Lower lobe of right lung (tissue), 2 donors: ENCODE data around the gene GNB4. TPM values are rescaled to one million over a fixed set of nuclear protein-coding genes. Genes with fewer than 3 reads are reported as not detected.

Experiments
- ATAC-seq, 2 donors: fragments of 200-7000 bp; cut with Tn5 transposase; one replicate each; pipeline ENCODE4 v1.9.1; 2020 to 2022; ENCODE audit warnings: mild to moderate bottlenecking in 2 of 2, moderate library complexity in 2 of 2
- DNase-seq: peaks from one replicate; pipeline ENCODE4 v3.0.0-alpha.2; 2020
- H3K27ac ChIP-seq: fragments of 200-600 bp; one replicate; pipeline ENCODE4 v1.8.0; 2022
- H3K27me3 ChIP-seq: fragments of 200-600 bp; one replicate; pipeline ENCODE4 v1.8.0; 2022; ENCODE audit warnings: low read depth
- H3K36me3 ChIP-seq: fragments of 200-600 bp; one replicate; pipeline ENCODE4 v1.8.0; 2022; ENCODE audit warnings: mild to moderate bottlenecking
- H3K4me1 ChIP-seq: fragments of 200-600 bp; one replicate; pipeline ENCODE4 v1.8.0; 2022
- H3K4me3 ChIP-seq: fragments of 200-600 bp; one replicate; pipeline ENCODE4 v1.8.0; 2022; ENCODE audit warnings: mild to moderate bottlenecking
- H3K9me3 ChIP-seq: fragments of 200-600 bp; one replicate; pipeline ENCODE4 v1.8.0; 2022
- CTCF ChIP-seq: fragments of 200-600 bp; IDR thresholded peaks from one replicate; pipeline ENCODE4 v1.8.0; 2022; ENCODE audit warnings: antibody characterized with exemption, mild to moderate bottlenecking
- intact Hi-C: fragments of 100-400 bp; cut with DNase I; formaldehyde crosslinking; loops from one replicate; pipeline ENCODE4 v1.11.0; 2022
- total RNA-seq: library from RNA; stranded (reverse); fragmentation: NEBNext Ultra II Directional; extraction: Animal tissue kit (Norgen Biotek cat#: 25700); gene quantifications from one replicate; pipeline ENCODE4 v1.2.1, GENCODE V29; 2021
- donor health status: DM: no; HTN: yes; CAD: no; lungs with severe emphysema.

GNB4 gene
- total RNA-seq, 1 donor from 2014 or later = 60.5 TPM

DNA sequence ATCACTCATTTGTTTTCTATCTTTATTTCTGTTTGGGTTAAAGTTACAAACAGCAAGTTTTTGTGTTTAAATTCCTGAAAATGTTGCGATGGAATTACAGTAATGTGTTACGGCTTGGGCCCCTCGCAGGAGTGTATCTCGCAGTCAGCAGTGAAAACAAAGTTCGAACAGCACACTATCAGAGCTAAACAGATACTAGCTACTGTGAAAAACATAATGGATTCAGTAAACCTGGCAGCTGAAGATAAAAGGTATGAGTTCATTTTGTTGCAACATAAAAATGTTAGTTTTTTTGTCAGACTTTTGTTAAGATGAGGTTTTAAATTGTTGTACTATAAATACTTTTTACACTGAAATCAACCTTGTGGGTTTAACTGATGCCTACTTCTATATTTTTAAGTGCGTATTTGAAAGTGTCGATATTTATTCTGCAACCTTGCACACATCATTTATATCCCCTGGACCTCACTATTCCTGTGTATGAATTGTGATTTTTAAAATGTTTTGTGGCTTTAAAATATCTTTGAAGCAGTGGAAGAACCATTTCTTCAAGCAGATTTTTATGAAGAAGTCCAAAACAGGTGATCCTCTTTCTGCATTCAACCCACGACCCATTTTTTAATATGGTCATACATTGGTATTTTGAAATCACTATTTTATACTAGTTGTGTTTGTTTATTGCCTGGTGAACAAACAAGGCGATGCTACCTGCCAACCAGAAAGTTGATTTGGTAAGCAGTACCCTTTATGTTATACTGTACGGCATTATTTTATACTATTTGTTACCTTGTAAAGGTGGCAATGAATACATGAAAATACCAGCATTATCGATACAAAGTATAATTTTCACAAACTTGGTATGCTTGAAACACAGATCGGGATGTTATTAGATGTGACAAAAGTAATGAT is 75.9 kb downstream of the GNB4 start:
- Histone ChIP-seq H3K4me3 (no peak overlapping the region), H3K4me1 (no peaks in the 10 kb centered on the region), H3K27ac (no peak overlapping the region), H3K9me3 (no peaks in the 10 kb centered on the region), H3K27me3 (no peaks in the 10 kb centered on the region), H3K36me3 (peaks cover 77% of the 10 kb centered on the region)
- intact Hi-C loops = no loop called here
- ATAC-seq (no peak), DNase-seq (no peak)
- TF ChIP-seq CTCF = no peak

GRCh38 chr3:179373938-179374337 is 77.3 kb downstream of the GNB4 start:
- H3K36me3 ChIP-seq = peaks cover 77% of the 10 kb centered on the region
- no peak overlapping the region for H3K27ac ChIP-seq
- ATAC-seq (no peak), DNase-seq (no peak)
- H3K9me3 ChIP-seq = no peaks in the 10 kb centered on the region
- no peak overlapping the region for H3K4me3 ChIP-seq
- no peaks in the 10 kb centered on the region for H3K27me3 ChIP-seq
- H3K4me1 ChIP-seq = no peaks in the 10 kb centered on the region
- TF ChIP-seq CTCF = no peak
- intact Hi-C loops = no loop called here

GRCh38 chr3:179369621-179370020 is 81.6 kb downstream of the GNB4 start:
- H3K4me3 ChIP-seq = no peak overlapping the region
- no peaks in the 10 kb centered on the region for H3K4me1 ChIP-seq
- H3K9me3 ChIP-seq = no peaks in the 10 kb centered on the region
- no peaks in the 10 kb centered on the region for H3K27me3 ChIP-seq
- peaks cover 78% of the 10 kb centered on the region for H3K36me3 ChIP-seq
- no peak for ATAC-seq
- no peak for DNase-seq
- intact Hi-C loops = no loop called here
- H3K27ac ChIP-seq = no peak overlapping the region
- TF ChIP-seq CTCF = no peak

- no peak for ATAC-seq
- Histone ChIP-seq H3K4me1 (no peaks in the 10 kb centered on the region), H3K27ac (no peak overlapping the region), H3K36me3 (peaks cover 100% of the 10 kb centered on the region), H3K4me3 (no peak overlapping the region), H3K27me3 (no peaks in the 10 kb centered on the region), H3K9me3 (no peaks in the 10 kb centered on the region)
- intact Hi-C loops = no loop called here
- no peak for TF ChIP-seq CTCF
- no peak for DNase-seq
Observed at GRCh38 chr3:179363332-179363731, 87.9 kb downstream of the GNB4 start.

DNA sequence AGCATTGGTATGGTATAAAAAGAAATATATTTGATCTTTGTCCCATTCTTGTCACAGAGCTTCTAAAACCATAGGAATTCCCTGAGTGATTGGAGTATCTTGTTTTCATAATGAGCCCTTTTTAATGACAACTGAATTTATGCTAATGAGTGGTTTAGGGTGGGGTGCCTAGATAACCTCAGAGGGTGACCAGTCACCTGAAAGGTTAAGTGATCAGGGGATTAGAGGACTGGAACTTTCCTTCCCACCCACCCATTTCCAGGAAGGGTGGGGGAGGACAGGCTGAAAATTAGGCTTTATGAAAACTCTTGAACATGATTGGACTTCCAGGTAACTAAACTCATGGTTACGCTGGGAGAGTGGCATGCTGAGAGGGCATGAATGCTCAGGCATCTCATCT is 95.3 kb downstream of the GNB4 start:
- Histone ChIP-seq H3K4me3 (no peak overlapping the region), H3K9me3 (no peaks in the 10 kb centered on the region), H3K27ac (no peak overlapping the region), H3K36me3 (peaks cover 100% of the 10 kb centered on the region), H3K27me3 (no peaks in the 10 kb centered on the region), H3K4me1 (no peaks in the 10 kb centered on the region)
- no peak for TF ChIP-seq CTCF
- intact Hi-C loops = no loop called here
- ATAC-seq = no peak
- no peak for DNase-seq
